Retina (tissue), 1 donor: ENCODE data around the gene TFAP2B.
A peak's percentile ranks its signal among the peaks of the same experiment; 100 is the strongest.

Source experiments
- DNase-seq: peaks from one replicate; pipeline ENCODE4 v3.0.0-alpha.2; 2016

Gene TFAP2B

DNA sequence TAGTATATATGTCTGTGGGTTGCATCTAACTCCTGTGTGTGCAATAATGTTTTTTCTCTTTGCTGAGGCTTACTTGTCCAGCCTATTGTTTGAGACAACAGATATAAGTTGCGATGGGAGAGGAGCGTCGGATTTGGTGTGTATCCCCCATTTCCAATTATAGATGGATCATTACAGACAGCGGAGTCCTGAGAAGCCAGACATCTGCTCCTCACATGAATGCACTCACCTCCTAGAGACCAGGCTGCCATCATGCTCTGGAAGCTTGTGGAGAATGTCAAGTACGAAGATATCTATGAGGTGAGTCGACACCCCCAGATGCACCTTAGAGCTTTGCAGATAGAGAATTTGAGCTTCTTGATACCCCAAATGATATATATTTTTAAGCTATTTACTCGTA is at the start of gene TFAP2B:
Gene TFAP2B (plus strand): TSS at position 199 of the 400 bp plus-strand sequence. CDS start 21 bp downstream, at position 220.
- peak; percentile 75 for DNase-seq

DNA sequence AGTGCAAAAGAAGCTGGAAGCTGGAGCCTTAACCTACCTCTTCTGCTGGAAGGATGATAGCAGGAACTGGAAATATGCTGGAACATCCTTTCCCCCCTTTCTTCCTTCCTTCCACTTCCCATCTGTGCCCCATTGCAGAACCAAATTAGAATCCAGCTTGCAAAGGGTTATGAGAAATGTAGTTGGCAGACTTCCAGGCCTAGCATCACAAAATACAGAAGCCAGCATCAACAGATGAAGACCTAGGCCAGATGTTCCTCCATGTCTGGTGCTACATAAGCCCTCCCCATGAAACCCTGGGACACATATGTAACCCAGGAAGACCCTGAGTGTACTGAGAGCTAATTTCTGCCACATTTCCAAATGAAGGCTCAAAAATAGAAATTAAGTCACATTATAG is 40.0 kb upstream of the TFAP2B start:
- no peak for DNase-seq

DNA sequence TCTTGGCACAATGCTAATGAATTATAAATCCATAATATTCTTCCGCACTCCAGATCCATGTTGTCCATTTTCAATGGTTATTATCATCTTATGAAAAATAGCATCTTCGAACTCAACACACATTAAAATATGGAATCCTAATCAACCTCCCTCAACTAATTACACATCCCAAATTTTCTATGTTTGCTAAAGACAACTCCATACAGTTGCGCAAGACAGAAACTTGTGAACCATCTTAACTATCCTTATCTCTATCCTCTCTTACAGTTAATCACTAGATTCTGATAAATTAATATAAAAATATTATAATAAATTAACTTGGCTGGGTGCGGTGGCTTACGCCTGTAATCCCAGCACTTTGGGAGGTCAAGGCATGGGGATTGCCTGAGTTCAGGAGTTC is 38.3 kb upstream of the TFAP2B start:
- DNase-seq = no peak

DNA sequence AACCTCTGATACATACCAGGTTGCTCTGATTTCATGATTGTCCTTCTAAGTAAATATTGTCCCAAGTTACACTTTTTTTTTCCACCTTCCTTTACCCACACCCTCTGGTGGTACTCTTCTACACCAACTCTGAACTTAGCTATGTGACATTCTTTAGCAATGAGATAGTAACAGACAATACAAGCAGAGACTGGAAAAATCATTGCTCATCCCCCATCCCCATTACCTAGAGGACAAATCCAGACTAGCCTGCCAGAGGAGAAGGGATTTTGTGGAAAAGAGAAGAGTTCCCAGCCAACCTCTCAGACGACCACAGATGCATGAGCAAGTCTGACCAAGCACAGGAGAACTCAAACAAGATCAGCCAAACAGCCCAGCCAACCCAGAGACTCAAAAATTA is 32.8 kb upstream of the TFAP2B start:
- no peak for DNase-seq

DNA sequence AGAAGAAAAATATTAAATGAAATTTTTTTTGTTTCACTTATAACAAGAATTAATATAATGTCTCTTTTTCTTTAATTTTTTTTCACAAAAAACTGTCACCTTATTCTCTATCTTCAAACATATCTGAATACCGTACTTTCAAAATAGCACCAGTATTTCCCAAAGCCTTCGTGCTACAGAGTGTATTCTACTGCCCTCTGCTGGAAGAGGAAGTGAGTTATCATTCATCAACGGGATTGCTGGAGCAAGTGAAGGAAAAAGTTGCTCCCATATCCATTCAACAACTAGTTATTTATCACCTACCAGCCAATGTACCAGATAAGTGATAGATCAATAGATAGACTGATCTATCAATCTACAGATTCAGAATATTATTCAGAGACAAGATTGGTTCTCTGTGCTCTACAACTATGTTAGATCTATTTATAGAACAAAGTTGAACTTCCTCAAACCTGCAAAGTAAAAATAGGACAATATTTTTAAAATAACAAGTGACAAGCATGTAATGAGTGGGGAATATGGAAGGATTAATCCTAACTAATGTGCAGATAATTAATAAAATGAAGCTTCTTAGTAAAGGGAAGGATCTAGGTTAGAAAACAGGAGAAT is 26.7 kb upstream of the TFAP2B start:
- DNase-seq = peak; percentile 50

DNA sequence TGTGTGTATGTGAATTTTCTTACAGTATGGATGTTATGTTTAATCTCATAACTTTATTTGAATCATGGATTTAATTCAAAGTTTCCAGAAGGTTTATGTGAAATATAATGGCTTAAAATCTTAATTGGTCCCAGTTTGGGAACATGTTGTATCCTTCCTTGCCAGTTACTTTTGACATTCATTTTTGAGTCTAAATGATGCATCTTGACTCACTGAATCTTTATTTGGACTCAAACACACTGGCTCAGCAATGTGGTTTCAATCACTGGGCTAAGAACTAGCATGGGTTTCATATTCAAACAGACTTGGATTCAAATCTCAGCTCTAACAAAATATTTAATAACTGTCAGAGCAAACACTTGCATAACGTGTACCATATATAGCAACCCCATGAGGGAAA is 25.9 kb upstream of the TFAP2B start:
- no peak for DNase-seq

DNA sequence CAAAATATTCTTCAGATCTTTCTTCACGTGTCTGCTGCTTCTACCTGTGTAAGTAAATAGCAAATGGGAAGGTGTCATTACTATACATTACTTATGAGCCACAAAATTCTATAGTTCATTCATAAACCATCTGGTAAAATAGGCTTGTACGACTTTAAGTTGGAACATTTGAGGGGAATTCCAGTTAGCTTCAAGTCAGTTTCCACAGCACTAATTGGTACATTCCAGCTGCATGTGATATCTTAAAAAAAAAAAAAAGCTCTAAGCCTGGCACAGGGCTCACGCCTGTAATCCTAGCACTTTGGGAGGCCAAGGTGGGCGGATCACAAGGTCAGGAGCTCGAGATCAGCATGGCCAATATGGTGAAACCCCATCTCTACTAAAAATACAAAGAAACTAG is 23.1 kb upstream of the TFAP2B start:
- DNase-seq = no peak

DNA sequence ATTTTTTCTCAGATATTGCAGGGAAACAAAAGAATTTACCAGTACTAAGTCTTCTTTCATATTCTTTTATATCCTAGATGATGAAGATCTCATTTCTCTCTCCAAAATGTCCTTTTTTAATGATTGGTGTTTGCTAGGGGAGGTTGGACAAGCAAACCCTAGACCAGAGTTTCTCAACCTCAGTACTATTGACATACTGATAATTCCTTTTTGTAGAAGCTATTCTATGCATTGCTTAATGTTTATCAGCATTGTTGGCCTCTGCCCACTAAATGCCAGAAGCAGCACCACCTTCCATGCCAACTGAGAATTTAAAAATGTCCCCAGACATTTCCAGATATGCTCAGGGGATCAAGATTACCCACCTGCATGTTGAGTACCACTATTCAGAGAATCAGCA is 14.4 kb upstream of the TFAP2B start:
- no peak for DNase-seq

DNA sequence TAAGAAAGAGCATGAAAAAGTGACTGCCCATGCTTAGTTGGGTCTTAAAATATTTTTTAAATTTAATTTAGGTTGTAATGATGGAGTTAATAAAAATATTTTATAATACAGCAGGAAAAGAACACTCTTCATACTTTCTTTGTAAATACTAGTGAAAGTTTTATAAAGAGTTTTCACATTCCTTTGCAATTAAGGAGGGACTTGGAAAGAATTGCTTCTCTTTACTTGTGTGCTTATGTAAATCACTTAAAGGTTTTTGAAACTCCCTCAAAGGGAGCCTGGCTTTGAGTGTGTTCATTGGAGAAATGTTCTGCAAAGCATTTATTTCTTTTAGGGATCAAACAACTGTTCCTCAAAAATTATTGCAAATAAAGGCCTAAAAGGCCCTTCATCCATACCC is 11.6 kb upstream of the TFAP2B start:
- DNase-seq = no peak

DNA sequence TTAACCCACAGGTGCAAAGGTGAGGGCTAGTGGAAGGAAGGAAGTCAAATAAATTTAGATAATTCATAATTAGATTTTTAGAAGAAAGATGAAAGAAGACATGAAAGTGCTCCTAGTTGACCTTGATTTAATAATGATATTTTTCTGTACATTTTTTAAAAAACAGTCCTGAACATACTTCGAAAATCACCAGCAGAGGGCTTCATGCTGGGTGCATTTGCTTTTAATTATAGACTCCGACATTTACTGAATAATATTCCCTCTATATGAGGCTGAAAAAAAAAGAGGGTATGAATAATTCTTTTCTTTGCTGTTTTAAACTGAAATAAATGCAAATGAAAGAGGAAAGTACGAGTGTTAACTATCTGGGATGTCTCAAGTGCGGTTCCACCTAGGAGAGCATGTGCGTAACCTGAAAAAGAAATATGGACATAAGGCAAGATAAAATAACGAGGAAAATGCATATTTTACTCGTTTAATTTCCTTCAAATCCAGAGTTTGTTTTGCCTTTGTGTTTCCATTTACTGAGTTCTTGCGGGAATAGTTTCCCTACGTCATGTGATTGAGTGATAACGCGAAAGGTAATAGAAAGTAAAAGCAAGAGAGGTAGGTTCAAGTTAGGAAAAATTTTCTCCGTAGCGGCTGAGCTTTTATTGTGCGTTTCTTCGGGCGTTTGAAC is 3.1 kb upstream of the TFAP2B start:
- DNase-seq = no peak

DNA sequence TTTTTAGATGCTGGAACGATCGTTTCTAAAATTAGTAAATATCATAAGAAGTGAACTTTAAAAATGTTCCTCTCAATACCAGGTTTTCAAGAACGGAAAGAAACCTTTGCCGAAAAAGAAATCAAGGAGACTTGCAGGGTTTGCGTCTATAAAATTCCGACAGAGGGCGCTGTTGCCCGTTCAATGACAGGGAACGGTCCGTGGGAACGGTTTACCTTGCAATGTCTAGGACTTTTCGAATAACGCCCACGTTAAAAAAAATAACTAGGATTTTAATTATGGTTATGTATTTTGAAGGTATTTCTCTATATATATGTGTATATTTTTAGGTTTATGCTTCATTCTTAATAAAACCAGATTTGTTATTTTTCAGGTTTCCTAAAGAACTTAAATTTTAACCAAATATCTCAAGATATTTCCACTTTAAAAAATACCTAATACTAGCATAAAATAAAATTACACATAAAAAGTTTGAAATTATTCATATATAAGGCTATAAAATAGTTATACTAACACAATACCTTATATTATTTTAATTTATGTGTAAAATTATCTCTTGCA is 2.5 kb upstream of the TFAP2B start:
- peak; percentile 74 for DNase-seq

DNA sequence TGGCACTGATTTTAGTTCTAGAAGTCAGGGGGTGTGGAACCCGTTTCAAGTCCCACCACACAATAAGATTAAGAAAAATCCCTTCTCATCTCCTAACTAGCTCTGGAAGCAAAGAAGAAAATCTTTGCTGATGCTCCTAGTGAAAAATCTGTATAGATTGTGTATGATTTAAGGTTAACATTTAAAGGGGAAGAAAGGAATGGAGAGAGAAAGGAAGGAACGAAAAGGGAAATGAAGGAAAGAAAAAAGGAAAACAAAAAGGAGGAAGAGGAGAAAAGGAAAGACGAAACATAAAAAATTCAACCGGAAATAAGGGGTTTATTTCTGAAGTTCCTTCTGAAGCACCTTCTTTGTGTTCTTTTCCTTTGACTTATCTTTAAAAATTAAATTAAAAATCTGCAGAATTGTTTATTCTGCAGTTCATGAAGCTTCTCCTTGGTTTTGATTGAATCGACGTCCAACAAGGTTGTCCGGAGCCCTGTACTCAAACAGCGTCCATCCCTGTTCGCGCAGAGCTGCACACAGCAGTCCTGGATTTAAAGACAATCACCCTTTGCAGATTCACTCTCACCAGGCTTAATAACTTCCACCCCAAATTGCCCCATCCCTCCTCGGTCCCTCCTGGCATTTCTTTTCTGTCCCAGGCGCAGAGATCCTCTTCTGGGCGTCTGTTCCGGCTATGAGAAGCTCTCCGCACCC is 1.6 kb upstream of the TFAP2B start:
- DNase-seq = peak; percentile 66

DNA sequence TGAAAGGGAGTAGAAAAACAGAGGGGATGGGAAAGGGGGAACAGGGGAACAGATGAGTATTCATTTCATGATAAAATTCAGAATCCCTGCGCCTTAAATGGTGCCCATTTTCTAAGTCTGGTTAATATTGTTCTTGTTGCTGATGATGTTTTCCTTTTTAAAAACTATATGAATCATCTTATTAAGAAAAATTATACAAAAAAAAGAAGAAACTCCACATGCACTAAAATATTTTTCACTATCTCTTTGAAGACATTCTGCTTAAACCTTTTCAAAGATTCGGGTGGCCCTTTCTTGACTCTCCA is 1.1 kb upstream of the TFAP2B start:
- no peak for DNase-seq

DNA sequence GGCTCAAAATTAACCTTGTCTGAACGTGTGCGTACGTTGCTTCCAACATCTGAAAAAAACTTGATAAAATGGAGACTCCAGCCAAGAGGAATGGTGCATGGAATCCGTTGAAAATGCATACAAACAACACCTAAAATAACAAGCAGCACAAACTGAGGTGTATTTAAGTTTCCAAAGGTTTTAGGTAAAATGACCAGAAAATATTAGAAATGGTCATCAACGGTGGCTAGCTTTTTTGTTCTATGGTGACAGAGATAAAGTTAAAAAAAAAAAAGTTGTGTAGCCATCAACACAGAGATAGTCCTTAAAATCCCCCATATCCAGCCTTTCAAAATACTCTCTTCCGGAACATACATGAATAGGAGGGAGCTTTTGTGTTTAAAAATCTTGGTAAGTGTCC is 651 bp upstream of the TFAP2B start:
- peak; percentile 41 for DNase-seq

DNA sequence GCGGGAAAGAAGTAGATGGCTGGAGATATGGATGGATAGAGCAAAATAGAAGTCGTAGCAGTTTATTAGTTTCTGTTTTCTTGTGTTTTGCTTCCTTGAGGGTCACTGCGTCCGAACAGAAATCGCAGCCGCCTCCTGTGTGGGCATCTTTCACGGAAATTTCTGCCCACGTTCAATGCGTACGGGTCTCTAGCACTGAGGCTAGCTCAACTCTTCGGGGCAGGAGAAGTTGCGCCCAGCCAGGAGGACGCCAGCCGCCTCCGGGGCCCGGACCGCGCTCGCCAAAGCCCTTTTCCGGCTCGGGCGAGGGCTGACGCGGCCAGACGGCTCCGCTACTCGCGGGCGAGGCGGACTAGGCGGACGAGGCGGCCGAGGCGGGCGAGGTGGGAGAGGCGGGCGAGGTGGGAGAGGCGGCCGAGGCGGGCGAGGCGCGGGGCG is 814 bp downstream of the TFAP2B start:
- peak; percentile 71 for DNase-seq

DNA sequence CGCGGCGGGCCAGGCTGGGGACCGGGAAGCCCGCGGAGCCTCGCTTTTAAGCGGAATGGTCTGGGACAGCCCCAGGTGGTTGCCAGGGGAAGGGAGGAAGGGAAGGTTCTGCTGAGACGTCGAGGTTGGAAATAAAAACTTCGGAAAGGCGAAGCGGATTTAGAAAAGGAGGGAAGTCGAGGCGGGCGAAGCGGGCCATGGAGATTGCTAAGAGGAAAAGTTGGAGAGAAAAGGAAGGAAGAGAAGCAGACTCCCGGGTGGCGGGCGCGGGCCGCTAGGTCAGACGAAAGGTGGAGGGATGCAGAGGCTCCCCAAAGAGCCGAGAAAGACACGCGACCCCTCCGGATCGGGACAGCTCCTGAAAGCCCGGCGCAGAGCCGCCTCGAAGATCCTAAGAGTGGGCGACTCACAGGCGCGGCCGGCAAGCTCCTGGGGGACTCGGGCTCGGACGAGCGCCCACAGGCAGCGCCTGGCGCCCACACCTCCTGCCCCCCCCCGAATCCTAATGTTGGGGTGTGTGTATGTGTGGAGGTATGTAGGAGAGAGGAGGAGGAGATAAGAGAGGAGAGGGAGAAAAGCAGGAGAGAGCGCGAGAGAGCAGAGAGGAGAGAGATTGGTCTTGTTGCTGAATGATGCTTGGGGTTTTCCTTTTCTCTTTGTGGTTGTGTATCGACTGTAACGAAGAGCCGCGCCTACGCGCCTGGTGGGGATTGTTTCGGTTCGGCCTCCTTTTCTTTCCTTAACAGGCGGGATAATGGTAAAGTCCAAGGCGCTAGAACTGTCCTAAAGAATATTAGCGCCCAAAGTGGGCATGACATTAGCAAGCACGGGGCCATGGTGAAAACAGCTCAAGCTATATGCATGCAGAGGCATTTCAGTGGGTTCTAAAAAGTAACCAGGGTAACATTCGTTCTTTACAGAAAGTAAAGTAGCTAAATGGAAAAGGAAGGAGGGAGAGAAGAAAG is 1.5 kb downstream of the TFAP2B start:
- peak; percentile 75 for DNase-seq

DNA sequence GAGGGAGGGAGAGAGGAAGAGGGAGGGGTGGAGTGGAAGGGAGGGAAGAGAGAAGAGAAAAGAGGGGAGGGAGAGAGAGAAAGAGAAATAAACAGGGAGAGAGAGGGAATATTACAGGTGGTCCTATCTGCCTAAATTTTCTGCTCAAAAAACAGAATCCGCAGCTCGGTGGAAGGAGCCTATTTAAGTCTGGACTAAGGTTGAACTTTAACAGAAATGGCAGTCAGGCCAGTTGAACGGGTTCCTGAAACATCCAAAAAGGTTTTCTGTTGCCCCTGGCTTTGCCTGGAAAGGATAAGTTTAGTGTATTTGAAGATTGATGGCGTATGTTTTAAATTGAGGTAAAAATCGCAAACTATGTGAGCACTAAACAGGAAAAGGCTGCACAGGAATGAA is 2.2 kb downstream of the TFAP2B start:
- DNase-seq = no peak

DNA sequence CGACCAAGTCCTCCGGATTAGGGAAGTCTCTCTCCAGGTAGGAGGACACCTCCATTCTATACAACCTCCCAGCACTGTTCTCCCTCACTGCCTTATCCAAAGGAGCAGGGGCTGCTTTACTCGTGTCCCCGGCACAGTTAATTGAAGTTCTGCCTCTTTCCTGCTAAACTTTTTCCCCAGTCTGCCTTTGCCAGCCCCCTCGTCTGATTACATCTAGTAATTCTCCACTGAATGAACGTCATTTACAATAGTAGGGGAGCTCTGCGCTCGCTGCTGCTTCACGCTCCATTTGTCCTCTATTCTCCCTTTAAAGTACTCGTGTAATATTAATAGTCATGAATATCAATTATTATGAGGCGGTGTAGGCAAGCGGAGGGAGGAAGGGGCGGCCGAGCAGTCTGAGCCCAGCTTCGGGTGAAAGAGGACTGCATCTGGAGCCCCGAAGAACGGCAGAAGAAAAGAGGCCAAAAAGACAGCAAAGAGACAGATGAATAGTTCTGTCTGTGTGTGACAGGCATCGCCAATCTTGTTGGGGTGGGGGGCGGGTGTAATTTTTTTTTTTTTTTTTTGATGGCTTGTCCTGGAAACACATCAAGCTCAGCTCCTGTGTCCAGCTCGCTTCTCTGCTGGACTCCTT is 2.9 kb downstream of the TFAP2B start:
- peak; percentile 72 for DNase-seq

DNA sequence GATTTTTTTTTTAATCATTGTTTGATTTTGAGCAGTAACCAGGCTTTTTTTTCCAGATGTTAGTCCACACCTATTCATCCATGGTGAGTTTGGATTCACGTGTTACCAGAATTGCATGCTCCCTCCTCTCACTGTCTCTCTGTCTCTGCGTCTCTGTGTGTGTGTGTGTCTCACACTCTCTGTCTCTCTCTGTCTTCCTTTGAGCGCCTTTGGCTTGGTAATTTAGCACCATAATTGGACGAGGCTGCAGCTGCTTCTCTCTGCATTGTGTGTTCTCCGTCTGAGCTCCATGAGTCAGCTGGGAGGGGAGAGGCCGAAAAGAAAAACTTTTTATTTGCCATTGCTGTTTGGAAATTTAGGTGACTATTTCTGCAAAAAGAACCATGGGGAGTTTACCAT is 3.4 kb downstream of the TFAP2B start:
- DNase-seq = no peak

DNA sequence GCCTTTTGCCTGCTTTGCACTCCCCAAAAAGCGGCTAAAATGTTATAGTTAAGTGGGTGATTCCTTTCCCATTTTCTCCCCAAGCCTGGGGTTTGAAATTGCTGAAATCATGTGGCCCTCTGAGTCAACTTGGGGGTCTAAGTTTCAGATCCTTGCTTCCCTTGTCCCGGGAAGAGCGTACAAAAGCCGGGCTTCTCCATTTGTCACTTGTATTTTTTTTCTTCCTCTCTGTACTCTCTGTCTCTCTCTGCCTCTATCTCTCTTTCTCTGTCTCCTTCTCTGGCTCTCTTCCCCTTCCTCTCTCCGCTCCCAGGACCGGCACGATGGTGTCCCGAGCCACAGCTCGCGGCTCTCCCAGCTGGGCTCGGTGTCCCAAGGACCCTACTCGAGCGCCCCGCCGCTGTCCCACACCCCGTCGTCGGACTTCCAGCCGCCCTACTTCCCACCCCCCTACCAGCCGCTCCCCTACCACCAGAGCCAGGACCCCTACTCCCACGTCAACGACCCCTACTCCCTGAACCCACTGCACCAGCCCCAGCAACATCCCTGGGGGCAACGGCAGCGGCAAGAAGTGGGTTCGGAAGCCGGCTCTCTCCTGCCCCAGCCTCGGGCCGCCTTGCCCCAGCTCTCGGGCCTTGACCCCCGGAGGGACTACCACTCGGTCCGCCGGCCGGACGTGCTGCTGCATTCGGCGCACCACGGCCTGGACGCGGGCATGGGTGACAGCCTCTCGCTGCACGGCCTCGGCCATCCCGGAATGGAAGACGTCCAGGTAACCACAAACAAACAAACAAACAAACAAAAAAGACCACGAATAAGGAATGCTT is 4.6 kb downstream of the TFAP2B start:
- DNase-seq = peak; percentile 58

DNA sequence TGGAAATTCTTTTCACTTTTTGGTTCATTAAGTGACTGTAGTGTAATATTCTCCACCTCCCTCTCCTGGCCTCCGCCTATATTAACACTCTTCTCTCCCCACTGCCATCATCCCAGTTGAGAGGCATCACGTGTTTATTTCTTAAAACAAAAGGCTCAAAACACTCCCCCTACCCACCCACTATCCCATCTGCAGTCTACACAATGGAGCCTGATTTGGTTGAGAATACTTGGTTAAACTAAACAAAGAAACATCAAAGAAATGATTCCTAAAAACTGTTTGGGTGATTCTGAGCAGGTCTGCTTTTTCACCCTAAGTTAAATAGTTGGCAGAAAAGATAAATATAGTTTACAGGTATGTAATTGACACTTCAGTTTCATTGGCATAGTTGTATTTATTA is 5.9 kb downstream of the TFAP2B start:
- no peak for DNase-seq
